ENCODE data around the gene CR1. TPM values are rescaled to one million over a fixed set of nuclear protein-coding genes. Genes with fewer than 3 reads are reported as not detected.
A peak's percentile ranks its signal among the peaks of the same experiment; 100 is the strongest.
"Not testable (repeated sequence)": the region's sequence is repeated elsewhere in the genome, so short reads cannot be mapped to it uniquely, and the experiment has no call there.

Gene CR1
- total RNA-seq, 2 experiments from 2014 or later: 0.14 to 0.18 TPM

DNA sequence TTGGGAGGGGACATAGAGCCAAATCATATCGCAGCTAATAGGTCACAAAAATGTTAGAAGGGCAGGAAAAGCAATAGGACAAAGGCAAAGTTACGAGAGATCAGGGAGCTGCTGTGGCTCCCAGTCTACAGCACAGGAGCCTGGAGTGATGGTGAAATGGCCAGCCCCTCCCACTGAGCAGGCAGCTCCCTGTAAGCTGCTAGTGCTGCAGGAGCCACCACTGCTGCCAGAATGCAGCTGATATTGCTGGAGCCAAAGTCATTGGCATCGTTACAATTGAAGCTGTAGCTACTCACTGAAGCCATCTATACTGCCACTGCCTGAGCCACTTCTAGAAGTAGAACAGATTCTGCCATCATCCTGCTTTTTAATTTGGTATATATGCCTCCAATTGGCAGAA is 29.3 kb downstream of the CR1 start:
- H3K9me3 Mint-ChIP-seq; H3K36me3 Mint-ChIP-seq (ENCODE audit: low read depth); POLR2A ChIA-PET; CTCF ChIA-PET; ATAC-seq; H3K27me3 Mint-ChIP-seq; H3K4me1 Mint-ChIP-seq (ENCODE audit: low read depth); H3K27ac Mint-ChIP-seq; DNase-seq; H3K4me3 Mint-ChIP-seq; intact Hi-C loops (cut with micrococcal nuclease): not testable (repeated sequence)

- DNase-seq; H3K36me3 Mint-ChIP-seq (ENCODE audit: low read depth); H3K9me3 Mint-ChIP-seq; POLR2A ChIA-PET; ATAC-seq; H3K27me3 Mint-ChIP-seq; H3K27ac Mint-ChIP-seq; H3K4me3 Mint-ChIP-seq; H3K4me1 Mint-ChIP-seq (ENCODE audit: low read depth); CTCF ChIA-PET; intact Hi-C loops (cut with micrococcal nuclease): not testable (repeated sequence)
These were observed 32.4 kb downstream of the CR1 start for GRCh38 chr1:207528401-207528800.

DNA sequence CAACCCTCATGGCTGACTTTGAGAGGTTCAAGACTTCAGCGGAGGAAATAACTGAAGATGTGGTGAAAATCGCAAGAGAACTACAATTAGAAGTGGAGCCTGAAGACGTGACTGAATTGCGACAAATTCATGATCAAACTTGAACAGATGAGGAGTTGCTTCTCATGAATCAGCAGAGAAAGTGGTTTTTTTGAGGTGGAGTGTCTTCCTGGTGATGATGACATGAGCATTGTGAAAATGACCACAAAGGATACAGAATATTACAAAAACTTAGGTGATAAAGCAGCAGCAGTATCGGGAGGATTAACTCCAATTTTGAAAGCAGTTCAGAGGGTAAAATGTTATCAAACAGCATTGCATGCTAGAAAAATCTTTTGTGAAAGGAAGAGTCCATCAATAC is 40.3 kb downstream of the CR1 start:
- H3K36me3 Mint-ChIP-seq (ENCODE audit: low read depth); intact Hi-C loops (cut with micrococcal nuclease); H3K4me1 Mint-ChIP-seq (ENCODE audit: low read depth); CTCF ChIA-PET; H3K27me3 Mint-ChIP-seq; H3K27ac Mint-ChIP-seq; DNase-seq; H3K9me3 Mint-ChIP-seq; POLR2A ChIA-PET; H3K4me3 Mint-ChIP-seq: not testable (repeated sequence)
- peak; percentile 51 for ATAC-seq

DNA sequence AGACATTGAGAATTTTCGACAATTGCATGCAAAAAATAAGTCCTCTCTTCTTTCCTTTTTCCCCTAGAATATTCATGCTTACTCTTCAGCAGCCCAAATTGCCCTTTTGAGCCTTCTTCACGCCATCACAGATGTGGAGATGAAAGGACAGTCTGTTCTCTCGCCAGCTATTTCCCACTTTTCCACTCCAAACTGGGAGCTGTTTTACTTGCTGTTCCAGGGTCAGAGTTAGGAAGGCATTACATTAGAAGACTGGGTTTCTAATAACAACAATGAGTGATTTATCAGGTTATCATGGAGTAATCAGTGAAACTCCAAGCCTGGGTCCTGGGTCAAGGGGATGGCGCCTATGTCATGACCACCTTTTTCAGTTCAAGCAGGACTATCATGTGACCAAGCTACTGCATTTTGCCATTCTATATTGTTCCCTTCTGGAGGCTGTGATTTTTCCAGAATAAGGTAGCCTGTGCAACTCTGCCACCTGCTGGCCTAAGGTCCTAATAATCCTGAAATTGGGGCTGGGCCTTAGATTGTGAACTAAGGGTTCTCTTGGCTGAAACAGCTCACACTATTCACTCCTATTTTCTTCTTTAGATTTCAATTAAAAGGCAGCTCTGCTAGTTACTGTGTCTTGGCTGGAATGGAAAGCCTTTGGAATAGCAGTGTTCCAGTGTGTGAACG is 50.9 kb downstream of the CR1 start:
- CTCF ChIA-PET: not testable (repeated sequence)

GRCh38 chr1:207554823-207555222 is 58.9 kb downstream of the CR1 start:
- H3K4me1 Mint-ChIP-seq (ENCODE audit: low read depth); intact Hi-C loops (cut with micrococcal nuclease); DNase-seq; H3K4me3 Mint-ChIP-seq; H3K36me3 Mint-ChIP-seq (ENCODE audit: low read depth); H3K27ac Mint-ChIP-seq; H3K9me3 Mint-ChIP-seq; POLR2A ChIA-PET; CTCF ChIA-PET; H3K27me3 Mint-ChIP-seq: not testable (repeated sequence)
- peak; percentile 66 for ATAC-seq

More for the DNA sequence above, 50.9 kb downstream of the CR1 start:
- intact Hi-C loops (cut with micrococcal nuclease); DNase-seq; H3K27me3 Mint-ChIP-seq; H3K4me1 Mint-ChIP-seq (ENCODE audit: low read depth); H3K4me3 Mint-ChIP-seq; H3K9me3 Mint-ChIP-seq; H3K36me3 Mint-ChIP-seq (ENCODE audit: low read depth); H3K27ac Mint-ChIP-seq; POLR2A ChIA-PET: not testable (repeated sequence)
- ATAC-seq: peak; percentile 47

DNA sequence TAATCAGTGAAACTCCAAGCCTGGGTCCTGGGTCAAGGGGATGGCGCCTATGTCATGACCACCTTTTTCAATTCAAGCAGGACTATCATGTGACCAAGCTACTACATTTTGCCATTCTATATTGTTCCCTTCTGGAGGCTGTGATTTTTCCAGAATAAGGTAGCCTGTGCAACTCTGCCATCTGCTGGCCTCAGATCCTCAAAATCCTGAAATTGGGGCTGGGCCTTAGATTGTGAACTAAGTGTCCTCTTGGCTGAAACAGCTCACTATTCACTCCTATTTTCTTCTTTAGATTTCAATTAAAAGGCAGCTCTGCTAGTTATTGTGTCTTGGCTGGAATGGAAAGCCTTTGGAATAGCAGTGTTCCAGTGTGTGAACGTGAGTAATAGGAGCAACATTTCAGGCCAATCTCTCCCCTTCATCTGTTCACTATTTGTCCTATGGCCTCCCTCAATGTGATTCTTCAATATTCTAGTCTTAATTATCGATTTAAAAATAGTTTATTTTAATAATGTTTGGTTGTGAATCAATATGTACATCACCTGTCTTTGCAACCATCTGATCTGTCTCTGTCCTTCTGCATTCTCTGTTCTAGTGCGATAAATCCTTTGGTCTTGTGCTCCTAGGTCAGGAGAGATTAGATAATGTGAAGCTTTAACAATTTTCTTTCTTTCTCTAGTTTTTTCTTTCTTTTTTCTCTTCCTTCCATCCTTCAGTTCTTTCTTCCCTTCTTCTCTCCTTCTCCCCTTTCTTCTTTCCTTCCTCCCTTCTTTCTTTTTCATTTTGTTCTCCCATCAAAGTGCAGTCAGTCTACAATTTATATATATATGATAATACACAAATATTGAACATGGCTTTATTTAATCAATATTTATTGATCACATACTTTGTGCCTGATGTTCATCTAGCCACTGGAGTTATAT is 69.8 kb downstream of the CR1 start:
- ChIA-PET CTCF (interaction anchor here (1.6 to 1.9 kb wide), 2 partner anchors 17 to 47 kb away, joined by 5 to 6 read pairs; no protein-coding TSS in a partner anchor), POLR2A (no interaction called here)
- H3K27me3 Mint-ChIP-seq: no peaks in the 10 kb centered on the region
- no peak overlapping the region for H3K27ac Mint-ChIP-seq
- peak; percentile 25 for TF ChIP-seq CTCF (IDR thresholded peaks at IDR 0.05)
- no peak overlapping the region for H3K4me3 Mint-ChIP-seq
- no peaks in the 10 kb centered on the region for H3K9me3 Mint-ChIP-seq
- H3K36me3 Mint-ChIP-seq (ENCODE audit: low read depth): no peaks in the 10 kb centered on the region
- ATAC-seq (no peak), DNase-seq (peak; percentile 40)
- intact Hi-C loops (cut with micrococcal nuclease): no loop called here
- no peaks in the 10 kb centered on the region for H3K4me1 Mint-ChIP-seq (ENCODE audit: low read depth)

- H3K27me3 Mint-ChIP-seq; DNase-seq; POLR2A ChIA-PET; H3K4me3 Mint-ChIP-seq; CTCF ChIA-PET; H3K4me1 Mint-ChIP-seq (ENCODE audit: low read depth); H3K36me3 Mint-ChIP-seq (ENCODE audit: low read depth); intact Hi-C loops (cut with micrococcal nuclease); H3K27ac Mint-ChIP-seq; H3K9me3 Mint-ChIP-seq: not testable (repeated sequence)
- peak; percentile 60 for ATAC-seq
These were observed 76.0 kb downstream of the CR1 start for GRCh38 chr1:207571926-207572325.

GRCh38 chr1:207573074-207573473 is 77.1 kb downstream of the CR1 start:
- H3K27ac Mint-ChIP-seq; intact Hi-C loops (cut with micrococcal nuclease); H3K27me3 Mint-ChIP-seq; H3K4me1 Mint-ChIP-seq (ENCODE audit: low read depth); H3K9me3 Mint-ChIP-seq; H3K36me3 Mint-ChIP-seq (ENCODE audit: low read depth); POLR2A ChIA-PET; ATAC-seq; CTCF ChIA-PET; H3K4me3 Mint-ChIP-seq: not testable (repeated sequence)
- peak; percentile 2 for DNase-seq

- H3K27me3 Mint-ChIP-seq: not testable (repeated sequence)
These were observed 79.4 kb downstream of the CR1 start for GRCh38 chr1:207575381-207575780.

More at GRCh38 chr1:207575381-207575780, 79.4 kb downstream of the CR1 start:
- intact Hi-C loops (cut with micrococcal nuclease); ATAC-seq; POLR2A ChIA-PET; H3K9me3 Mint-ChIP-seq; H3K36me3 Mint-ChIP-seq (ENCODE audit: low read depth); H3K27ac Mint-ChIP-seq; CTCF ChIA-PET; DNase-seq; H3K4me3 Mint-ChIP-seq: not testable (repeated sequence)
- peaks cover 11% of the 10 kb centered on the region for H3K4me1 Mint-ChIP-seq (ENCODE audit: low read depth)

Measured in activated CD8-positive, alpha-beta T cell treated with anti-CD3 and anti-CD28 coated beads for 36 hours (primary cell).